KOPT-K1 (cell line): Measurements from ENCODE around the gene PAX9.

Experiments used
- H3K27ac ChIP-seq: fragments of 200-600 bp; sonication (generic); 2 replicates; pipeline ENCODE4 v1.5.1; 2016; ENCODE audit warnings: antibody characterized with exemption, mild to moderate bottlenecking, low read depth, low read length; ENCODE audit not compliant: poor library complexity, severe bottlenecking
- H3K36me3 ChIP-seq: fragments of 200-600 bp; sonication (generic); 2 replicates; pipeline ENCODE4 v1.5.1; 2017; ENCODE audit warnings: antibody characterized with exemption, mild to moderate bottlenecking, low read length, moderate library complexity; ENCODE audit not compliant: insufficient read depth
- H3K9me3 ChIP-seq: fragments of 200-600 bp; sonication (generic); 2 replicates; pipeline ENCODE4 v1.5.1; 2017; ENCODE audit warnings: antibody characterized with exemption, low read length, mild to moderate bottlenecking; ENCODE audit not compliant: insufficient read depth, poor library complexity, severe bottlenecking

Gene PAX9

GRCh38 chr14:36661506-36662257 is at the start of gene PAX9:
PAX9 (plus strand) TSS chr14:36661860; CDS start chr14:36662090, 230 bp downstream.
- no peaks in the 10 kb centered on the region for H3K9me3 ChIP-seq
- peaks cover 33% of the 10 kb centered on the region for H3K36me3 ChIP-seq
- peak within 1 kb of the TSS; percentile 65 for H3K27ac ChIP-seq

GRCh38 chr14:36617824-36618223 is 43.8 kb upstream of the PAX9 start:
- Histone ChIP-seq H3K9me3 (no peaks in the 10 kb centered on the region), H3K27ac (no peak overlapping the region), H3K36me3 (no peaks in the 10 kb centered on the region)

GRCh38 chr14:36618641-36619040 is 43.0 kb upstream of the PAX9 start:
- Histone ChIP-seq H3K27ac (no peak overlapping the region), H3K9me3 (no peaks in the 10 kb centered on the region), H3K36me3 (no peaks in the 10 kb centered on the region)

GRCh38 chr14:36619131-36619530 is 42.5 kb upstream of the PAX9 start:
- Histone ChIP-seq H3K9me3 (no peaks in the 10 kb centered on the region), H3K27ac (no peak overlapping the region), H3K36me3 (no peaks in the 10 kb centered on the region)

- no peaks in the 10 kb centered on the region for H3K36me3 ChIP-seq
- H3K27ac ChIP-seq, result no peak overlapping the region
- no peaks in the 10 kb centered on the region for H3K9me3 ChIP-seq
These were observed 41.8 kb upstream of the PAX9 start for GRCh38 chr14:36619853-36620252.

- H3K9me3 ChIP-seq, result no peaks in the 10 kb centered on the region
- H3K27ac ChIP-seq, result no peak overlapping the region
- no peaks in the 10 kb centered on the region for H3K36me3 ChIP-seq
These were observed 36.6 kb upstream of the PAX9 start for GRCh38 chr14:36625014-36625413.

- Histone ChIP-seq H3K27ac (no peak overlapping the region), H3K9me3 (no peaks in the 10 kb centered on the region), H3K36me3 (no peaks in the 10 kb centered on the region)
These were observed 36.2 kb upstream of the PAX9 start for GRCh38 chr14:36625436-36625835.

GRCh38 chr14:36626151-36626550 is 35.5 kb upstream of the PAX9 start:
- no peak overlapping the region for H3K27ac ChIP-seq
- no peaks in the 10 kb centered on the region for H3K9me3 ChIP-seq
- H3K36me3 ChIP-seq, result no peaks in the 10 kb centered on the region

GRCh38 chr14:36627981-36628380 is 33.7 kb upstream of the PAX9 start:
- Histone ChIP-seq H3K9me3 (no peaks in the 10 kb centered on the region), H3K36me3 (no peaks in the 10 kb centered on the region), H3K27ac (no peak overlapping the region)

GRCh38 chr14:36633580-36633979 is 28.1 kb upstream of the PAX9 start:
- no peaks in the 10 kb centered on the region for H3K9me3 ChIP-seq
- H3K36me3 ChIP-seq, result no peaks in the 10 kb centered on the region
- no peak overlapping the region for H3K27ac ChIP-seq

- Histone ChIP-seq H3K9me3 (peaks cover 21% of the 10 kb centered on the region), H3K36me3 (no peaks in the 10 kb centered on the region), H3K27ac (no peak overlapping the region)
These were observed 14.8 kb upstream of the PAX9 start for GRCh38 chr14:36646664-36647416.

- no peak overlapping the region for H3K27ac ChIP-seq
- no peaks in the 10 kb centered on the region for H3K36me3 ChIP-seq
- H3K9me3 ChIP-seq, result peaks cover 21% of the 10 kb centered on the region
These were observed 14.2 kb upstream of the PAX9 start for GRCh38 chr14:36647417-36647823.

- H3K36me3 ChIP-seq, result no peaks in the 10 kb centered on the region
- H3K9me3 ChIP-seq, result peaks cover 21% of the 10 kb centered on the region
- no peak overlapping the region for H3K27ac ChIP-seq
These were observed 13.6 kb upstream of the PAX9 start for GRCh38 chr14:36647824-36648753.

GRCh38 chr14:36649872-36650650 is 11.6 kb upstream of the PAX9 start:
- Histone ChIP-seq H3K9me3 (peaks cover 33% of the 10 kb centered on the region), H3K36me3 (no peaks in the 10 kb centered on the region), H3K27ac (no peak overlapping the region)
